NCI-H2227 (cell line): ENCODE results near the gene GALNT7.
A peak's percentile ranks its signal among the peaks of the same experiment; 100 is the strongest.

Source experiments
- DNase-seq: peaks from one replicate; lab custom pipeline; 2025; ENCODE audit not compliant: unreplicated experiment; lab: John Stamatoyannopoulos, UW

Gene GALNT7

DNA sequence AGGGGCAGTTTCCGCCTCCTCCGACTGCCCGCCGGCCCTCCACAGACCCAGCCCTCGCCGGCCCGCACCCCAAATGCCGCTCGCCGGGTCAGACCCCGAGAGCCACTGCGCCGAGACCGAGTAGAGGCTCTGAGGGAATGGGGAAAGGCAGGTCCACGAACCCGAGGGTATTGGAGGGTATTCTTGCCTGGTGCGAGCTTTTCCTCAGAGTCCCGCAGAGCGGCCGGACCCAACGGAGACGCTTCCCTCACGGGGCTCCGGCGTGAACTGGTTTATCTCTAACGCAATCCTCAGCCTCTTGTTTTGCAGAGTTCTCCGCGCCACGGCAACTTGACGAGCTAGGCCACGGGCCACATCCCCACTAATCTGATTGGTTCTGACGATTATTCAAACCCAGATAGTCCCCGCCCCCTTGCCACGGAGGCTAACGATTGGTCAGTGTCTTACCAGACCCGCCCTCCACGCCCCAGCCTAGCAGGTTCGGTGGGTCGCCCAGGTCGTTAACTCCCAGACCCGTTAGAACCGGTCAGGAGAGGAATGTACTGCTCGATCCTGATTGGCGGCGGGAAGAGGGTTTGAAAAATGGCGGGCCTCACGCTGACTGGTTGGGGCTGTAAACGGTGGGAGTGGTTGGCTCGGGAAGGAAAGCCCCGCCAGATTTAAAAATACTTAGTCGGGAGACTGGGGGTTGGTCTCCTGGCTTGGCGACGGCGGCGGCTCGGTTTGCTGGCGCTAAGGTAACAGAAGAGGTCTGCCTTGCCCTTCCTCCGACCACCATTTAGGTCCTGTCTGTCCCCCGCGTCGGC lies 165.7 kb downstream of the GALNT7 start, which contains the start of gene HMGB2:
Gene HMGB2, minus strand, starts transcription at position 274 of the 806 bp plus-strand sequence. CDS start 709 bp downstream, outside the sequence.
- DNase-seq: peak; percentile 98

DNA sequence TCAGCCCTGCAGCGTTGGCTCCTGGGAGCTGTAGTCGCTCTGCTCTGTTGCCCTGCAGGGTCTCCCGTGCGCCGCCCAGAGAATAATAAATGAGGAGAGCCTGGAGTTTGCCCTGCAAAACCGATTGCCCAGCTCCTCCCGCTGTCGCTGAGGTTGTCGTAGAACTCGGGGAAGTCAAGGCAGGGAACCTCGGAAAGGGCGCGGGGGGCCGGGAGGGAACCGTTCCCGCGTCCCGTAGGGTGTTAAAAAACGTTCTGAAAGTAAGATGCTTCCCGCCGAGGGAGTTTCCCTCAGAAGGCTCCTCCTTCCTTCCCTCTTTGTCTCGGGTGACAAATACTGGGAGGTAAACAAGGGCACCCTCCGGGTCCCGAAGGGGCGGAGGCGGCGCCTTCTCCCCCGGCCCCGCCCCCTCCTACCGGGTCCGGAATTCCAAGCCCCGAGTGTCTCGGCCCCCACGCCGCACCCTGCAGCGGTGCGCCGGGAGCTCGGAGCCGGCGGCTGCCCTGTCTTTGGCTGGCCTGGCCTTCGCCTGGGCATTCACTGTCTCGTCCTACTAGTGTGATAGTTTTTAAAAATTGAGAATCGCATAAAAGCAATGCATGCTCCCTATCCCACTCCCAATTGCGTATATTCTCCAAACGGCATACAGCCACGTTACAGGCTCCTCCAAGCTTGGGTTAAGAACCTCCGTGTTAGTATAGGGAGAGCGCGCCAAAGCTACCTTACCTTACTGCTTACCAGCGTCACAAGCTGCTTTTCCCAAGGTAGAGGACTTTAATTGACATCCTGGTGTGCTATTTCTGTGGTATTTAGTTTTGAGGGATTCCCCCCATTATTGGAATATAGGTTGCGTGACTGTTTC lies 166.5 kb downstream of the GALNT7 start:
- peak; percentile 86 for DNase-seq

DNA sequence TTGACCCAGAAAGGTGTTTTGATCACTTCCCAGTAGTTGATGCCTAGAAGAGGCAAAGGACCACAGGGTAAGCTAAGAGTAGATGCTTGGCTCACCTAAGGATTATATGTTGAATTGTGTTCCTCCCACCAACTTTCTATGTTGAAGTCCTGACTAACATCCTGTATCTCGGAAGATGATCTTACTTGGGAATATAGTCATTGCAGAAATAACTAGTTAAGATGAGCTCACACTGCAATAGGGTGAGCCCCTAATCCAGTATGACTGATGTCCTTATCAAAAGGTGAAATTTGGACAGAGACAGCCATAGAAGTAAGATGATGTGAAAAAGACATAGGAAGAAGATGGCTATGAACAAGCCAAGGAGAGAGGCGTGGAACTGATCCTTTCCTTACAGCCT lies 168.9 kb downstream of the GALNT7 start:
- no peak for DNase-seq

DNA sequence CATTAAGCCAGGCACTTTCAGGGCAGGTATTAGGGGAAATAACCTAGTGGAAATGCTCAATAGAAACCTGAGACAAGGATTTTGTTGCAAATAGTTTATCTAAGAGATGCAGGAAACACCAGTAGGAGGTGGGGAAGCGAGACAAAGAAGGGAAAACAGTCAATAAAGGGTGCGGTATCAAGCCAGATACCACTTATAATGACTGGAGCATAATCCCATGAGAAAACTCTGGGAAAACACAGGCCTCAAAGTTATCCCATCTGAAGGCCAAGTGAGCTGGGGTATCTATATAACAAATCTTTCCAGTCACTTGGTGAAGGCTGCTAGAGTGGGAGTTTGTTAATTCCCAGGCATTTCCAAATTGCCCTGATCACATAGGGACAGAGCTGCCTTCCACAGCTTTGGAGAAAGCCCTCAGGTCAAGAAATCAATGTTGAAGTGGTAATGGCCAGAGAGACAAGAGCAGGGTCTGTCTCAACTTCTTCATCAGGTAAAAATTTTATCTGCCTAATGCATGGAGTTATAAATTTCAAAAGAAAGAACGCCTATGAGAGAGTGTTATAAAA lies 175.3 kb downstream of the GALNT7 start:
- DNase-seq: no peak

DNA sequence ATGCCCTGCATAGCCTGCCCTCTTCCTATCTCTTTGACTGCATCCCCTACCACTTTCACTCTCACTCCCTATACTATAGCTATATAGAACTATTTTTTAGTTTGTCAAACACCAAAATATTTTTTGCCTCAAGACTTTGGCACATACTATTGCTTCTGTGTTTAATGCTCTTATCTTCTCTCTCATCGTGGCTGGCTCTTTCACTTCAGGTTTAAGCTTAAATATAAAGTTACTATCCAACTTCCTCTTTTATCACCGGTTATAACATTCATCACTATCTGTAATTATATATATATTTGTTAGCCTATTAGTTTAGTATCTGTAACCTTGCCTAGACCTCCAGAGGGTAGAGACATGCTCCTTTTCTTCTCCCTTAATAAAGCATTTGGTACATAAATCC lies 177.0 kb downstream of the GALNT7 start:
- DNase-seq: no peak

DNA sequence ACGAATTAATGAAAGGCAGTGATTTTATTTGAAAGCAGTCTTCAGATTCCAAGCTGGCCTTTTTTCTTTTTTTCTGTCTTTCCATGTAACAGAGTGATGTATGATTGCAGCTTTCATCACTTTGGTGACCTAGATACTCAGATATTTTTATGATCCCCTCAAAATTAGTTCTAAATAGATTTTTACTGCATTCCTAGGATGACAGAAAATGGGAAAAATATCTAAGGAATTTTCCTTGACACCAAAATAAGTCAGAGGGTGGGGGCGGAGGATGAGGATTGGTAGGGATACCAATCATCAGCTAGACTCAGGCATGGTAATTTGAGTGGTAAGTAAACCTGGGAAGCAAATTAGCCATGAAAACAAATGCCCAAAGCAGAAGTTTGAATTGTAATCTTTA lies 177.5 kb downstream of the GALNT7 start:
- DNase-seq: no peak

DNA sequence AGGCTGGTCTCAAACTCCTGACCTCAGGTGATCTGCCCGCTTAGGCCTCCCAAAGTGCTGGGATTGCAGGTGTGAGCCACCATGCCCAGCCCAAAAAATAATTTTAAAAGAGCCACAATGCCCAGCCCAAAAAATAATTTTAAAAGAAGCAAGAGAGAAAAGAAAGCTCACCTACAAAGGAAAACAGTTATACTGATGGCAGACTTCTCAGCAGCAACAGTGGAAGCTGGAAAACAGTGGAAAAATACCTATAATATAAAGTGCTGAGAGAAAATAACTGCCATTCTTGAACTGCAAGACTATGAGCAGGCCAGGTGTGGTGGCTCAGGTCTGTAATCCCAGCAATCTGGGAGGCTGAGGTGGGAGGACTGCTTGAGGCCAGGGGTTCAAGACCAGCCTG lies 178.9 kb downstream of the GALNT7 start:
- DNase-seq: no peak

DNA sequence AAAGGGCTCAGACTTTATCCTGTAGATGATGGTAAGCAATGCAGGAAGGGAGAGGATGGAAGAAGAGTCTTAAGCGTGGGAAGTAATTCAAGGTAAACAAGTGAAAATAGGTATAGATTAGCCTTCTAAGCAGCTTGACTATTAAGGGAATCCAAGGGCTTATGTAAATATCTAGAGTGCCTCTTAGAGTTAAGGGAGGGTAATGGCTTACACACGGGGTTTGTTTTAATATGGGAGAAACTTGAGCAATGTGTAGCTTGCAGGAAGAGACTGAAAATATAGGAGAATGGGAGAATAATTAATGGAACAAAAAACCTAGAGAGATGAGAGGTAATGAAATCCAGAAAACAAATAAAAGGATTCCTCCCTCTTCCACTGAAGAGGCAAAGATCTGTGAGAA lies 189.3 kb downstream of the GALNT7 start:
- no peak for DNase-seq

DNA sequence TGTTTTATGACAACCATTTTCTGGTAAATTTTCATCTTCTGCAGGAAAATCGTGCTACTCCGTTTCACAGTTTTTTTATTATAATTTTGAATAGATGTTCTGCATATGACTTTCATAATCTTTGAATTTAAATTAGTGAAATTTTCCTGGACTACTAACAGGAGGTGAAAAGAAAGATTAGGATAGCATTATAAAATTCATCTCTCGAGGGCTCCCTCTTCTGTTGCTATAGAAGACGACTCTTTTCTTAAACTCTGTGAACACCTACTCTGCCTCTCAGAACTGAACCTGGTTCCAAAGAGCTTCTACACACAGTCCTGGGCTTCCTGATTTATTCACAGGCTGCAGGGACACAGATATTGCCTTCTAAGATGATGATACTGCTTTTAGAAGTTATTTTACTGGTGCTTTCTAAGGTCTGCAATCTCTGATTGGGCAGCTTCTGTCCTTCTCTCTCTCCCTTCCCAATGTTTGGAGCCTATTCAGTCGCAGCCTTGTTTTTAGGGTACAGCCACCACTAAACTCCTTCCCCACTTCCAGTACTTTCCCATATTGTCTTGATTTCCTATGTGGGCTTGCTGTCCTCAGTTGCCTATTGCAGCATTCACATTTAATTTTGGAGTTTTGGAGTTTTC lies 192.1 kb downstream of the GALNT7 start:
- DNase-seq: no peak

DNA sequence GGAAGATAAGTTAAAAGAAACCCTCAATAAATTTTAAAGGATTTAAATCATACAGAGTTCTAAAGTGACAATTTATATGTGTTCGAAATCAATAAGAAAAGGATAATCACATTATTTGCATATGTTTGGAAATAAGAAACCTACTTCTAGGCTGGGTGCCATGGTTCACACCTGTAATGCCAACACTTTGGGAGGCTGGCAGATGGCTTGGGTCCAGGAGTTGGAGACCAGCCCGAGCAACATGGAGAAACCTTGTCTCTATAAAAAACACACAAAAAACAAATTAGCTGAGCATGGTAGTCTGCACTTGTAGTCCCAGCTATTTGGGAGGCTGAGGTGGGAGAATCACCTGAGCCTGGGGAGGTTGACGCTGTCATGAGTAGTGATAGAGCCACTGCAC lies 194.1 kb downstream of the GALNT7 start:
- no peak for DNase-seq

DNA sequence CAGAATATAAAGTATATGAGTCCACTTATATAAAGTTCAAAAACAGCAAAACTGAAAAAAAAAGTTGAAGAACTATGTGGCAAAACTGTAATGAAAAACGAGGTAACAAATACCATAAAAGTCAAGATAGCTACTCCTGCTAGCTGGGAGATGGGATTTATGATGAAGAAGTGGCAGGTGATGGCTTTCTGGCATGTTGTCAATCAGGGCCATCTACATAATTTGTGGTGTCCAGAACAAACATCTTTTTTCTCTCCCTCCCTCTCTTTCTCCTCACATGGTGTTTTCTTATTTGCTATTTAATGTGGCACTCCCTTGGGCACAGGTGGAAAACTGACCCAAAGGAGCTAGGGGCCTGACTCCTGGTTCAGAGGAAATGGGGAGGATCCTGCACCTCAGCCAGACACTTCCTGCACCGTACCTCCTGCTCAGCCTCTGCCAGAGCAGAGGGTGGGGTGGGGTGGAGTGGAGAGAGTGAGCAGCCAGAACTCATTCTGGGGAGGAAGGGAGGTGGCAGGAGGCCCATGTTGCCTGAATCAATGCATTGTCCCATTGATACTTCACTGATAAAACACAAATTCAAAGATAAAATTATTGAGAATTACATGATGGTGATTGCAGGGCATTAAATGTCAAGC lies 196.9 kb downstream of the GALNT7 start:
- no peak for DNase-seq

DNA sequence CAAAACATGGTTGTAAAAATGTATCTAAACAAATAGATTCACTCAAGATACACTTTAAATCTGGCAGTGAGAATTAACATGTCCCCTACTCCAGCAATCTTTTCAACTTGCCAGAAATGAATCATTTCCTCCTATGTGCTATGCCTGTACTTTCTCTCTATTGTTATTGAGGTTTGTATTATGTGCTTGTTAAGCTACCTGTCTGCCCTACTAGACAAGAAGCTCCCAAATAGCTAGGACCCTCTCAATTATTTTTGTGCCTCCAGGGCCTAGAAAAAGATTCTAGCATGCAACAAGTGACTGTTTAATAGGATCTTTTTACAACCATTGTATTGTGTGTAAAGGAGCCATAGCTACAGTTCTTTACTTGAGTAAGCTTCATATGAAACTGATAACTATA lies 198.7 kb downstream of the GALNT7 start:
- DNase-seq: no peak

DNA sequence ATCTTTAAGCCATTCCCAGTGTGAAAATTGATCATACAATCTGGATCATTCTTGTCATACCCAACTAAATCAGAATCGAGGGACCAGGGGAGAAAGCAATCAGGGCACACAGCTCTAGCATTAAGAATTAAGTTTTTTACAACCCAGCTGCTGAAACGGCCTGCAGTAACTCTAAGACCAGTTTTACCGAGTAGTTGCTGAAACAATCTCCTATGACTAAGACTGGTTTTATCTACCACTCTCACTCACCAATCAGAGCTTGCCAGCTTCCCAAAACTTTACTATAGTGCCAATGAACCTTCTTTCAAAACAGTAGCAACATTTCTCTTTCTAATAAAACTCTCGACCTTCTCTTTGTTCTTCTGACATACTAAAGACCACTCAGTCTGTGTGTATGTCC lies 199.3 kb downstream of the GALNT7 start:
- DNase-seq: no peak

DNA sequence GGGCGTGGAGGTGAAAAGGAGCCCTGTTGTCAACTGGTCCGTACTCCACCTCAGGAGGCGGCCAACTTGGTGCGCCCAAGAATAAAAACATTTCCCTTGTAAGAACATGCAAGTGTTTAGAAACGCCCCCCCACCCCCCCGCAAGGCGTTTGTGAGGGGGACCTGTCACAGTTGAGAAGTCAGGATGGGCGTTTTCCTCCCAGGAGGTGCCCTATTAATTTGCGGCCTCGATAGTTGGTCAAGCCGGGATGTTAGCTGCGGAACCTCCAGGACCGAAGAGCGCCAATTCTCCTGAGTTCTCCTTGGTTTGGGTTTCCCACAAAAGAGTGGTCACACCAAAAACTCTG lies 201.5 kb downstream of the GALNT7 start:
- DNase-seq: peak; percentile 35

DNA sequence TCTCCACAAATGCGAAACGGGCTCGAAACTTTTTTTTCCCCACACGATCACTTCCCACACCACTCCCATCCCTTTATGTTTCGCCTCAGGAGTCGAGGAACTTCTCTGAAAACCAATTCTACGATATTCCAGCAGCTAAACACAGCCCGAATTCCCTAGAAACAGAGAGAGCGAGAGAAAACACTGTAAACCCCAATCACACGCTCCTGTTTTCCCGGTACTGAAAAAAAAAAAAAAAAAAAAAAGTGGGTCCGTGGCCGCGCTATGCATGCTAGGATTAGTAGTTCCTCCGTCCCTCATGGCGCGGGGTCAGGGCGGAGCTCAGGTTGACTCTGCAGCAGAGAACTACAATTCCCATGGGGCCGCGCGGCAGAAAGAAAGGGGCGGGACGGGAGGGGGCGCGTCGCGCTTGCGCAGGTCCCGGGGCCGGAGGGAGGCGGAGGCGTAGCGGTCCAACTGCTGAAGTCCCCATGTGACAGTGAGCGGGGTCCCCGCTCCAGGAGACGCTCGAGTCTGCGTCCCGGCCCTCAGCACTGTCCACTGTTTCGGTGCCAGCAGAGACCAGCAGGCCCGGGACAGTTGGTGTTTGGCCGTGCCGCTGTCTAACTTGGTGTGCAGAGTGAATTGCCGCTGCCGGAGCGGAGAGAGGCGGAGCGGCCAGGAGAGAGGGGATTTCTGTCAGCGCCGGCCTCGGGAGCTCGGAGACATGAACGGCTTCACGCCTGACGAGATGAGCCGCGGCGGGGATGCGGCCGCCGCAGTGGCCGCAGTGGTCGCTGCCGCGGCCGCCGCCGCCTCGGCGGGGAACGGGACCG lies 202.1 kb downstream of the GALNT7 start, which contains the start of gene SAP30:
Gene SAP30, plus strand, starts transcription at position 478 of the 815 bp plus-strand sequence. Its CDS starts 229 bp downstream, at position 707.
- peak; percentile 95 for DNase-seq

DNA sequence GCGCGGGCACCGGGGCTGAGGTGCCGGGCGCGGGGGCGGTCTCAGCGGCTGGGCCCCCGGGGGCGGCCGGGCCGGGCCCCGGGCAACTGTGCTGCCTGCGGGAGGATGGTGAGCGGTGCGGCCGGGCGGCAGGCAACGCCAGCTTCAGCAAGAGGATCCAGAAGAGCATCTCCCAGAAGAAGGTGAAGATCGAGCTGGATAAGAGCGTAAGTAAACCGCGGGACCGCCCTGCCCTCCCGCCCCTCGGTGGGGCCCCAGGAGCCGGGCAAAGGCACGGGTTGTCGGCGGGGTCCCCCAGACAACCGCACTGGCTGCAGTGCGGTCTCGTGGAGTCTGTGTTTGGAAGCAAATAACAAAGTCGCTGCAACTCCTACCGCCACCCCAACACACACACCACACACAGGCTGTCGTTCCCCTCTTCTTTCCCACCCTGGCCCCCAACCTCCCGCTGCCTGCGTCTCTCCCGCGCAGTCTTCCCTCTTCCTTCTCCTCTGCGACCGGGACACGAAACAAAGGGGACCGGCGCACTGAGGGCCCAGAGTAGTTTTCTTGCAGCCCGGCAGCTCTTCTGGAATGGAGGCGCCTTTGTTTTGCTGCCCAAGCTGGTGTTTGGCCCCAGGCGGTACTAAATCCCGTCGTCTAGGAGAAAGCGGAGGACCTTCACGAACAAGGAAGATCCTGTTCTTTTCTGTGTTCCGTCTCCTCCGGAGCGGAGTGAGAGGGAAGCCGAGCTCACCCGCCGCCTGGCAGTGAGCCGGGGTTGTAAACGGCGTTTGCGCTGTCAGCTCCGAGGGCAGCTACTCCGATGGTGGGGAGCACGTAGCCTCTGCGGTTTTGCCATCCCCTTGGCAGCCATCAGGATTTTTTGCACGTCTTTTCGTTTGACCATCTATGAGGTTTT lies 202.9 kb downstream of the GALNT7 start:
- peak; percentile 42 for DNase-seq
